ENCODE results near the gene PEF1. TPM values are rescaled to one million over a fixed set of nuclear protein-coding genes. Genes with fewer than 3 reads are reported as not detected.

PEF1 gene
- total RNA-seq, 1 donor, result 99.7 TPM

- TF ChIP-seq CTCF (IDR thresholded peaks at IDR 0.05; ENCODE audit: insufficient read depth, low read depth, low read length), result no peak
- DNase-seq (ENCODE audit: low read depth), result no peak
- H3K4me3 ChIP-seq (ENCODE audit: low read depth, low read length), result no peak overlapping the region
Observed at GRCh38 chr1:31646259-31646960, 1.7 kb upstream of the PEF1 start.

- no peak for TF ChIP-seq CTCF (IDR thresholded peaks at IDR 0.05; ENCODE audit: insufficient read depth, low read depth, low read length)
- peak overlapping the region; percentile 85 for H3K4me3 ChIP-seq (ENCODE audit: low read depth, low read length)
Observed at GRCh38 chr1:31645274-31645568, 545 bp upstream of the PEF1 start.

GRCh38 chr1:31643976-31644559 lies 608 bp downstream of the PEF1 start:
- TF ChIP-seq CTCF (IDR thresholded peaks at IDR 0.05; ENCODE audit: insufficient read depth, low read depth, low read length), result no peak
- H3K4me3 ChIP-seq (ENCODE audit: low read depth, low read length), result peak overlapping the region; percentile 85
- DNase-seq (ENCODE audit: low read depth), result no peak

More at GRCh38 chr1:31645274-31645568, 545 bp upstream of the PEF1 start:
- no peak for DNase-seq (ENCODE audit: low read depth)

GRCh38 chr1:31642897-31643296 lies 1.8 kb downstream of the PEF1 start:
- TF ChIP-seq CTCF (IDR thresholded peaks at IDR 0.05; ENCODE audit: insufficient read depth, low read depth, low read length), result no peak
- no peak for DNase-seq (ENCODE audit: low read depth)
- H3K4me3 ChIP-seq (ENCODE audit: low read depth, low read length), result no peak overlapping the region

- DNase-seq (ENCODE audit: low read depth), result no peak
- no peak for TF ChIP-seq CTCF (IDR thresholded peaks at IDR 0.05; ENCODE audit: insufficient read depth, low read depth, low read length)
- no peak overlapping the region for H3K4me3 ChIP-seq (ENCODE audit: low read depth, low read length)
Observed at GRCh38 chr1:31642366-31642765, 2.3 kb downstream of the PEF1 start.

GRCh38 chr1:31640964-31641363 lies 3.7 kb downstream of the PEF1 start:
- no peak for TF ChIP-seq CTCF (IDR thresholded peaks at IDR 0.05; ENCODE audit: insufficient read depth, low read depth, low read length)
- DNase-seq (ENCODE audit: low read depth), result no peak
- no peak overlapping the region for H3K4me3 ChIP-seq (ENCODE audit: low read depth, low read length)

- peak; percentile 11 for TF ChIP-seq CTCF (IDR thresholded peaks at IDR 0.05; ENCODE audit: insufficient read depth, low read depth, low read length)
- H3K4me3 ChIP-seq (ENCODE audit: low read depth, low read length), result no peak overlapping the region
- DNase-seq (ENCODE audit: low read depth), result no peak
Observed at GRCh38 chr1:31640179-31640578, 4.5 kb downstream of the PEF1 start.
